ENCODE results near the gene RAMP3. TPM values are rescaled to one million over a fixed set of nuclear protein-coding genes. Genes with fewer than 3 reads are reported as not detected.

The RAMP3 gene
- polyA plus RNA-seq, 1 donor (not counting 4 experiments of a cell fraction or from before 2014, with no cell fraction given) = not detected

- Histone ChIP-seq H3K9ac (ENCODE audit: control insufficient read depth, extremely low read depth, insufficient read depth, low read length) (no peak overlapping the region), H3K9me3 (ENCODE audit: control insufficient read depth, low read depth, low read length) (no peaks in the 10 kb centered on the region), H3K27me3 (ENCODE audit: control insufficient read depth, extremely low read depth, insufficient read depth, low read length) (peaks cover 6% of the 10 kb centered on the region), H2AFZ (ENCODE audit: control insufficient read depth, low read length) (no peak overlapping the region), H3K79me2 (ENCODE audit: control insufficient read depth, insufficient read depth, low read length) (no peaks in the 10 kb centered on the region), H3K36me3 (ENCODE audit: control insufficient read depth in 2 of 2, extremely low read depth in 1 of 2, insufficient read depth in 2 of 2, low read length in 2 of 2) (no peaks in the 10 kb centered on the region), H3K9me1 (ENCODE audit: control insufficient read depth, extremely low read depth, insufficient read depth, low read length) (no peaks in the 10 kb centered on the region), H3K4me3 (ENCODE audit: control insufficient read depth in 2 of 3, extremely low read depth in 1 of 3, insufficient read depth in 2 of 3, low read depth in 1 of 3, low read length in 3 of 3) (no peak overlapping the region), H3K4me2 (ENCODE audit: control insufficient read depth, extremely low read depth, insufficient read depth, low read depth, low read length) (no peak overlapping the region), H3K4me1 (ENCODE audit: control insufficient read depth, extremely low read depth, insufficient read depth, low read length) (no peaks in the 10 kb centered on the region), H3K27ac (ENCODE audit: control insufficient read depth, insufficient read depth, low read length) (no peak overlapping the region), H4K20me1 (ENCODE audit: control insufficient read depth, extremely low read depth, insufficient read depth, low read length) (no peaks in the 10 kb centered on the region)
- FAIRE-seq = no peak
- DNase-seq (ENCODE audit: low read depth, low spot score) = no peak
- TF ChIP-seq EZH2 (IDR thresholded peaks at IDR 0.05; ENCODE audit: low read length) (no peak), CTCF (optimal IDR thresholded peaks at IDR 0.05 in 1 of 3, IDR thresholded peaks at IDR 0.05 in 1 of 3, conservative IDR thresholded peaks at IDR 0.05 in 1 of 3; ENCODE audit: extremely low read depth in 1 of 3, insufficient read depth in 2 of 3, low read length in 3 of 3) (no peak)
- dilution Hi-C loops (cut with MboI; ENCODE audit: extremely low pct_ligation_motif_present, low sequenced_read_pairs) = no loop called here
Observed at GRCh38 chr7:45191396-45191795, 33.8 kb downstream of the RAMP3 start.

GRCh38 chr7:45192621-45193041, 35.0 kb downstream of the RAMP3 start:
- Histone ChIP-seq H3K79me2 (ENCODE audit: control insufficient read depth, insufficient read depth, low read length) (no peaks in the 10 kb centered on the region), H3K9me3 (ENCODE audit: control insufficient read depth, low read depth, low read length) (no peaks in the 10 kb centered on the region), H3K9ac (ENCODE audit: control insufficient read depth, extremely low read depth, insufficient read depth, low read length) (no peak overlapping the region), H3K4me3 (ENCODE audit: control insufficient read depth in 2 of 3, extremely low read depth in 1 of 3, insufficient read depth in 2 of 3, low read depth in 1 of 3, low read length in 3 of 3) (no peak overlapping the region), H3K27me3 (ENCODE audit: control insufficient read depth, extremely low read depth, insufficient read depth, low read length) (peaks cover 6% of the 10 kb centered on the region), H2AFZ (ENCODE audit: control insufficient read depth, low read length) (no peak overlapping the region), H3K36me3 (ENCODE audit: control insufficient read depth in 2 of 2, extremely low read depth in 1 of 2, insufficient read depth in 2 of 2, low read length in 2 of 2) (no peaks in the 10 kb centered on the region), H3K9me1 (ENCODE audit: control insufficient read depth, extremely low read depth, insufficient read depth, low read length) (no peaks in the 10 kb centered on the region), H3K4me1 (ENCODE audit: control insufficient read depth, extremely low read depth, insufficient read depth, low read length) (no peaks in the 10 kb centered on the region), H4K20me1 (ENCODE audit: control insufficient read depth, extremely low read depth, insufficient read depth, low read length) (no peaks in the 10 kb centered on the region), H3K27ac (ENCODE audit: control insufficient read depth, insufficient read depth, low read length) (no peak overlapping the region), H3K4me2 (ENCODE audit: control insufficient read depth, extremely low read depth, insufficient read depth, low read depth, low read length) (no peak overlapping the region)
- dilution Hi-C loops (cut with MboI; ENCODE audit: extremely low pct_ligation_motif_present, low sequenced_read_pairs) = no loop called here
- no peak for FAIRE-seq
- TF ChIP-seq EZH2 (IDR thresholded peaks at IDR 0.05; ENCODE audit: low read length) (no peak), CTCF (optimal IDR thresholded peaks at IDR 0.05 in 1 of 3, IDR thresholded peaks at IDR 0.05 in 1 of 3, conservative IDR thresholded peaks at IDR 0.05 in 1 of 3; ENCODE audit: extremely low read depth in 1 of 3, insufficient read depth in 2 of 3, low read length in 3 of 3) (no peak)
- DNase-seq (ENCODE audit: low read depth, low spot score) = no peak

All from keratinocyte (primary cell).